K562 treated with DMSO at 1 percent for 48 hours (cell line): Measurements from ENCODE around the gene TEX13B. TPM values are rescaled to one million over a fixed set of nuclear protein-coding genes. Genes with fewer than 3 reads are reported as not detected.

Experiments
- total RNA-seq: library from RNA; unstranded; fragments of 300-600 nt; gene quantifications from 2 replicates; pipeline ENCODE4 v1.2.3, GENCODE V29; 2022; ENCODE audit warnings: low replicate concordance; ENCODE audit errors: extremely low read depth

The TEX13B gene, protein sequence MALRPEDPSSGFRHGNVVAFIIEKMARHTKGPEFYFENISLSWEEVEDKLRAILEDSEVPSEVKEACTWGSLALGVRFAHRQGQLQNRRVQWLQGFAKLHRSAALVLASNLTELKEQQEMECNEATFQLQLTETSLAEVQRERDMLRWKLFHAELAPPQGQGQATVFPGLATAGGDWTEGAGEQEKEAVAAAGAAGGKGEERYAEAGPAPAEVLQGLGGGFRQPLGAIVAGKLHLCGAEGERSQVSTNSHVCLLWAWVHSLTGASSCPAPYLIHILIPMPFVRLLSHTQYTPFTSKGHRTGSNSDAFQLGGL
- not detected in 2 replicates for total RNA-seq

DNA sequence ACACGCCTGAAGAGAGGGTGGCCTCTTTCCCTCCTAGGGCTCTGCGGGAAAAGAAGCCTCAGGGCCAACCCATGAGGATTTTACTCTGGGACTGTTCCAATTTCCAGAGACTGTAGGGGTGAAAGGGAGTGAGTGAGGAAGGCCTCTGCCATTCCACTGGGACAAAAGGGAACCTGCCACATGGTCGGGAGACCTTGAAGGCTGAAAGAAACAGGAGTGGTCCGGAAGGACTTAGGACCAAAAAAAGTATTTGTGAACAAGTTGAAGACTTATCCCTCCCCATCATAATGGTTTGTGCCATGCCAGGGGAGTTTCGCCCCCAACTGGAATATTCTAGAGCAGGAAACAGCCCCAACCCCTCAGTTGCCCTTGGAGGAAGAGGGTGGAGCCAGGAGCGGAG, at the start of gene TEX13B:
TSS of gene TEX13B (minus strand) at position 15 of the 400 bp plus-strand sequence. CDS start 243 bp downstream, outside the sequence.

Other genes starting within 250 kb of the TEX13B start
- not detected in 2 replicates for gene TSC22D3, start 206.6 kb downstream of the TEX13B start, total RNA-seq
- gene NCBP2L, start 204.6 kb downstream of the TEX13B start, total RNA-seq: not detected in 2 replicates
- gene MID2, start 156.5 kb downstream of the TEX13B start, total RNA-seq: not detected in 2 replicates
- not detected in 2 replicates for gene VSIG1, start 62.7 kb upstream of the TEX13B start, total RNA-seq
- not detected in 2 replicates for gene PSMD10, start 109.2 kb upstream of the TEX13B start, total RNA-seq
- gene ATG4A, start 109.4 kb upstream of the TEX13B start, total RNA-seq: not detected in 2 replicates